H1 (cell line): Measurements from ENCODE around the gene RELA. TPM values are rescaled to one million over a fixed set of nuclear protein-coding genes. Genes with fewer than 3 reads are reported as not detected.
"Not testable (repeated sequence)": the region's sequence is repeated elsewhere in the genome, so short reads cannot be mapped to it uniquely, and the experiment has no call there.

Experiments used
- CTCF ChIA-PET: fragments of 300-600 bp; sonication (Branson Sonifier 250); formaldehyde crosslinking; loops from one replicate; lab custom pipeline; 2021; ENCODE audit not compliant: partially characterized antibody; lab: Charles Lee
- POLR2A ChIA-PET: fragments of 300-600 bp; sonication (Branson Sonifier 250); formaldehyde crosslinking; loops from one replicate; lab custom pipeline; 2021; ENCODE audit warnings: inconsistent platforms; ENCODE audit not compliant: partially characterized antibody; lab: Charles Lee
- DNase-seq, 2 experiments: peaks; one replicate each; pipeline versions ENCODE4 v3.0.0 to v3.0.0-alpha.2; 2010 to 2022; ENCODE audit warnings: low spot score in 2 of 2, low read depth in 1 of 2, mixed read lengths in 1 of 2
- FAIRE-seq: peaks from 2 replicates; lab custom pipeline; 2011; peaks lifted over from hg19 to GRCh38; lab: Jason Lieb, UNC
- H2AFZ ChIP-seq: 2 replicates; pipeline ENCODE4 v1.8.1; 2012; ENCODE audit warnings: low read length, inconsistent platforms
- H2AK5ac ChIP-seq: 2 replicates; pipeline ENCODE4 v1.6.1; 2013; ENCODE audit warnings: low read depth, low read length
- H2BK120ac ChIP-seq: replicated peaks from 2 replicates; pipeline ENCODE3; 2013; ENCODE audit warnings: low read depth, low read length, inconsistent platforms
- H2BK12ac ChIP-seq: 2 replicates; pipeline ENCODE4 v1.6.1; 2013; ENCODE audit warnings: low read depth, low read length
- H2BK15ac ChIP-seq: 2 replicates; pipeline ENCODE4 v1.6.1; 2013; ENCODE audit warnings: low read length
- H2BK20ac ChIP-seq: 2 replicates; pipeline ENCODE4 v1.6.1; 2013; ENCODE audit warnings: low read length
- H2BK5ac ChIP-seq: 2 replicates; pipeline ENCODE4 v1.6.1; 2013; ENCODE audit warnings: low read depth, low read length
- H3K14ac ChIP-seq: 2 replicates; pipeline ENCODE4 v1.6.1; 2013; ENCODE audit warnings: inconsistent platforms; ENCODE audit not compliant: insufficient read length
- H3K18ac ChIP-seq: 2 replicates; pipeline ENCODE4 v1.6.1; 2013; ENCODE audit warnings: low read length; ENCODE audit errors: extremely low read depth
- H3K23ac ChIP-seq: 2 replicates; pipeline ENCODE4 v1.6.1; 2013; ENCODE audit warnings: inconsistent platforms; ENCODE audit not compliant: insufficient read length
- H3K23me2 ChIP-seq: 2 replicates; pipeline ENCODE4 v1.6.1; 2013; ENCODE audit warnings: low read depth, low read length
- H3K27ac ChIP-seq: 2 replicates; pipeline ENCODE4 v1.6.1; 2011; ENCODE audit warnings: low read depth, low read length, inconsistent platforms
- H3K27me3 ChIP-seq, 4 experiments: replicated peaks in 1 of 4; 1 replicate in 1 of 4; 2 replicates in 3 of 4; pipeline versions ENCODE4 v1.6.1 to v1.8.1; 2011 to 2013; ENCODE audit warnings: low read length in 3 of 4, mild to moderate bottlenecking in 3 of 4, inconsistent platforms in 2 of 4, mixed read lengths in 2 of 4, moderate library complexity in 1 of 4; ENCODE audit not compliant: control insufficient read depth in 3 of 4, insufficient read depth in 3 of 4; ENCODE audit errors: extremely low read depth in 1 of 4
- H3K36me3 ChIP-seq, 4 experiments: 2 replicates each; pipeline versions ENCODE4 v1.6.1 to v1.8.1; 2011 to 2013; ENCODE audit warnings: mild to moderate bottlenecking in 4 of 4, low read length in 3 of 4, moderate library complexity in 2 of 4, control low read depth in 1 of 4, inconsistent platforms in 1 of 4; ENCODE audit not compliant: insufficient read depth in 4 of 4, control insufficient read depth in 2 of 4
- H3K4ac ChIP-seq: replicated peaks from 2 replicates; pipeline ENCODE3; 2013; ENCODE audit warnings: low read length, low read depth, mixed read lengths, inconsistent platforms; ENCODE audit not compliant: insufficient read length
- H3K4me1 ChIP-seq, 4 experiments: replicated peaks in 1 of 4; 1 replicate in 1 of 4; 2 replicates in 3 of 4; pipeline versions ENCODE4 v1.6.1 to v1.8.1; 2011 to 2013; ENCODE audit warnings: low read length in 3 of 4, inconsistent platforms in 2 of 4, mixed read lengths in 1 of 4; ENCODE audit not compliant: insufficient read depth in 4 of 4, control insufficient read depth in 3 of 4
- H3K4me2 ChIP-seq, 2 experiments: 2 replicates each; pipeline versions ENCODE4 v1.6.1 to v1.8.1; 2011 to 2013; ENCODE audit warnings: low read depth in 2 of 2, low read length in 2 of 2, control low read depth in 1 of 2, inconsistent platforms in 1 of 2, mild to moderate bottlenecking in 1 of 2; ENCODE audit not compliant: insufficient read depth in 1 of 2
- H3K4me3 ChIP-seq, 4 experiments: fragments of 200-600, 300-600 bp in 1 of 4; sonication (generic), shearing (Covaris generic), sonication (Bioruptor Twin) in 1 of 4; 2 replicates each; pipeline versions ENCODE4 v1.5.1 to v1.8.1; 2011 to 2016; ENCODE audit warnings: low read length in 4 of 4, low read depth in 3 of 4, control low read depth in 2 of 4, inconsistent platforms in 2 of 4, mild to moderate bottlenecking in 2 of 4, mixed read lengths in 1 of 4, moderate library complexity in 1 of 4; ENCODE audit not compliant: insufficient read depth in 2 of 4; ENCODE audit errors: extremely low read depth in 1 of 4
- H3K56ac ChIP-seq: replicated peaks from 2 replicates; pipeline ENCODE3; 2013; ENCODE audit warnings: low read depth, mild to moderate bottlenecking, mixed read lengths, low read length, inconsistent platforms; ENCODE audit not compliant: insufficient read length
- H3K79me1 ChIP-seq: 2 replicates; pipeline ENCODE4 v1.6.1; 2013; ENCODE audit warnings: low read depth, low read length, control low read depth
- H3K79me2 ChIP-seq, 2 experiments: 2 replicates each; pipeline versions ENCODE4 v1.6.1 to v1.8.1; 2012 to 2013; ENCODE audit warnings: low read length in 2 of 2, mild to moderate bottlenecking in 2 of 2, inconsistent platforms in 1 of 2; ENCODE audit not compliant: insufficient read depth in 2 of 2, control insufficient read depth in 1 of 2
- H3K9ac ChIP-seq, 4 experiments: replicated peaks in 1 of 4; 1 replicate in 1 of 4; 2 replicates in 3 of 4; pipeline versions ENCODE4 v1.6.1 to v1.8.1; 2011 to 2013; ENCODE audit warnings: low read depth in 3 of 4, low read length in 3 of 4, control low read depth in 2 of 4, mild to moderate bottlenecking in 2 of 4, moderate library complexity in 2 of 4, inconsistent platforms in 1 of 4; ENCODE audit errors: extremely low read depth in 1 of 4
- H3K9me3 ChIP-seq, 2 experiments: 2 replicates each; pipeline versions ENCODE4 v1.6.1 to v1.8.1; 2012 to 2013; ENCODE audit warnings: mild to moderate bottlenecking in 2 of 2, moderate library complexity in 2 of 2, control low read depth in 1 of 2, inconsistent platforms in 1 of 2, low read depth in 1 of 2, low read length in 1 of 2, mixed read lengths in 1 of 2; ENCODE audit not compliant: insufficient read depth in 2 of 2
- H4K20me1 ChIP-seq, 2 experiments: replicated peaks in 1 of 2; 2 replicates each; pipeline versions ENCODE3 to v1.8.1; 2011 to 2013; ENCODE audit warnings: inconsistent platforms in 2 of 2, low read length in 2 of 2, mild to moderate bottlenecking in 1 of 2; ENCODE audit not compliant: insufficient read depth in 2 of 2, control insufficient read depth in 1 of 2
- H4K5ac ChIP-seq: 2 replicates; pipeline ENCODE4 v1.6.1; 2013; ENCODE audit warnings: low read length, low read depth, mixed read lengths, inconsistent platforms; ENCODE audit not compliant: insufficient read length
- H4K8ac ChIP-seq: 2 replicates; pipeline ENCODE4 v1.8.0; 2013; ENCODE audit warnings: mild to moderate bottlenecking, moderate library complexity, low read length, inconsistent platforms; ENCODE audit not compliant: insufficient read depth; ENCODE audit errors: extremely low read depth
- H4K91ac ChIP-seq: replicated peaks from 2 replicates; pipeline ENCODE3; 2013; ENCODE audit warnings: low read length, mixed read lengths, inconsistent platforms; ENCODE audit not compliant: insufficient read length
- RAD21 ChIP-seq, 2 experiments: IDR thresholded peaks in 1 of 2; conservative IDR thresholded peaks in 1 of 2; 2 replicates each; pipeline ENCODE4 v1.6.1; 2011; ENCODE audit warnings: low read depth in 2 of 2, low read length in 2 of 2, improper control_type of control experiment in 1 of 2, inconsistent platforms in 1 of 2, mild to moderate bottlenecking in 1 of 2, moderate library complexity in 1 of 2
- RFX5 ChIP-seq: IDR thresholded peaks from 2 replicates; pipeline ENCODE4 v1.6.1; 2011; ENCODE audit warnings: low read depth, low read length, improper control_type of control experiment, borderline replicate concordance
- WGBS, 2 experiments: shearing (Covaris generic) in 1 of 2; methylation state at CpG; one replicate each; pipeline versions ENCODE4 v1.1.6 to v1.1.7; 2013 to 2015; ENCODE audit warnings: low lambda C conversion rate in 2 of 2, mixed read lengths in 2 of 2, inconsistent platforms in 1 of 2, low coverage in 1 of 2, missing lambda C conversion rate in 1 of 2; ENCODE audit not compliant: insufficient replicate concordance in 2 of 2, insufficient coverage in 1 of 2, insufficient read length in 1 of 2; ENCODE audit errors: extremely low coverage in 1 of 2, missing lambda C conversion rate in 1 of 2; 5-methylcytosine and 5-hydroxymethylcytosine counted together
- polyA plus RNA-seq, 7 experiments: library from polyadenylated mRNA; depleted of rRNA in 3 of 7; stranded (reverse) in 5 of 7; unstranded in 2 of 7; fragments of >200 nt in 5 of 7; fragments of 200-250 nt in 2 of 7; gene quantifications; 1 replicate in 5 of 7; 2 replicates in 1 of 7; 4 replicates in 1 of 7; pipeline versions ENCODE4 v1.2.1 to v1.2.3, GENCODE V29; 2011 to 2013; ENCODE audit warnings: missing spikeins in 2 of 7, mixed read lengths in 2 of 7
- total RNA-seq: library from RNA; stranded (reverse); fragmentation: NEBNext Ultra II Directional; extraction: Animal tissue kit (Norgen Biotek cat#: 25700); gene quantifications from 2 replicates; pipeline ENCODE4 v1.2.1, GENCODE V29; 2021
- TF ChIP-seq, protein P1 (sequence below), 3 experiments: IDR thresholded peaks; 1 replicate in 2 of 3; 2 replicates in 1 of 3; pipeline versions ENCODE4 v1.5.1 to v1.6.1; 2011; ENCODE audit warnings: low read length in 3 of 3, mild to moderate bottlenecking in 3 of 3, inconsistent platforms in 2 of 3, low read depth in 1 of 3, moderate library complexity in 1 of 3; ENCODE audit not compliant: insufficient read depth in 1 of 3; ENCODE audit errors: control extremely low read depth in 1 of 3

The RELA gene
- total and polyA plus RNA-seq, 2 of the 8 experiments (the other 6 are each of a cell fraction or from before 2014, with no cell fraction given), result 21.9 to 27.5 TPM

DNA sequence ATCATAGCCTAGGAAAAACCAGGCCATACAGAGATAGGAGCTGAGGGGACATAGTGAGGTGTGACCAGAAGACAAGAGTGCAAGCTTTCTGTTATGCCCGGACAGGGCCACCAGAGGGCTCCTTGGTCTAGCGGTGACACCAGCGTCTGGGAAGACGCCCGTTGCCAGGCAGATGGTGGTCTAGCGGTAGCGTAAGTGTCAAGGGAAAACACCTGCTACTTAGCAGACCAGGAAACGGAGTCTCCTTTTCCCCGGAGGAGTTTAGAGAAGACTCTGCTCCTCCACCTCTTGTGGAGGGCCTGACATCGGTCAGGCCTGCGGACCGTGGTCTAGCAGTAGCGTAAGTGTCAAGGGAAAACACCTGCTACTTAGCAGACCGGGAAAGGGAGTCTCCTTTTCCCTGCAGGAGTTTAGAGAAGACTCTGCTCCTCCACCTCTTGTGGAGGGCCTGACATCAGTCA, 43.6 kb upstream of the RELA start:
- H3K23me2 ChIP-seq, H3K4me1 ChIP-seq, H3K79me1 ChIP-seq, H3K4me2 ChIP-seq, H3K14ac ChIP-seq, H3K27me3 ChIP-seq, H3K27ac ChIP-seq, H2BK20ac ChIP-seq, H2AFZ ChIP-seq, H2BK15ac ChIP-seq, FAIRE-seq, H3K23ac ChIP-seq, H4K5ac ChIP-seq, H4K8ac ChIP-seq, H3K4me3 ChIP-seq, H2BK120ac ChIP-seq, H2BK5ac ChIP-seq, H3K18ac ChIP-seq, H3K36me3 ChIP-seq, H3K79me2 ChIP-seq, H2BK12ac ChIP-seq, H3K4ac ChIP-seq, H2AK5ac ChIP-seq, H3K9ac ChIP-seq, H4K20me1 ChIP-seq, H3K9me3 ChIP-seq, H3K56ac ChIP-seq, H4K91ac ChIP-seq: not testable (repeated sequence)
- peak; percentile 68; the same call in 1 of the 2 replicates for TF ChIP-seq RFX5
- TF ChIP-seq RAD21 (IDR thresholded peaks at IDR 0.05 in 1 of 2, conservative IDR thresholded peaks at IDR 0.05 in 1 of 2; ENCODE audit: low read depth in 2 of 2, low read length in 2 of 2), result peak; percentile 39 to 45
- TF ChIP-seq, protein P1, sequence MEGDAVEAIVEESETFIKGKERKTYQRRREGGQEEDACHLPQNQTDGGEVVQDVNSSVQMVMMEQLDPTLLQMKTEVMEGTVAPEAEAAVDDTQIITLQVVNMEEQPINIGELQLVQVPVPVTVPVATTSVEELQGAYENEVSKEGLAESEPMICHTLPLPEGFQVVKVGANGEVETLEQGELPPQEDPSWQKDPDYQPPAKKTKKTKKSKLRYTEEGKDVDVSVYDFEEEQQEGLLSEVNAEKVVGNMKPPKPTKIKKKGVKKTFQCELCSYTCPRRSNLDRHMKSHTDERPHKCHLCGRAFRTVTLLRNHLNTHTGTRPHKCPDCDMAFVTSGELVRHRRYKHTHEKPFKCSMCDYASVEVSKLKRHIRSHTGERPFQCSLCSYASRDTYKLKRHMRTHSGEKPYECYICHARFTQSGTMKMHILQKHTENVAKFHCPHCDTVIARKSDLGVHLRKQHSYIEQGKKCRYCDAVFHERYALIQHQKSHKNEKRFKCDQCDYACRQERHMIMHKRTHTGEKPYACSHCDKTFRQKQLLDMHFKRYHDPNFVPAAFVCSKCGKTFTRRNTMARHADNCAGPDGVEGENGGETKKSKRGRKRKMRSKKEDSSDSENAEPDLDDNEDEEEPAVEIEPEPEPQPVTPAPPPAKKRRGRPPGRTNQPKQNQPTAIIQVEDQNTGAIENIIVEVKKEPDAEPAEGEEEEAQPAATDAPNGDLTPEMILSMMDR (IDR thresholded peaks at IDR 0.05; ENCODE audit: control extremely low read depth in 1 of 3, insufficient read depth in 1 of 3, low read depth in 1 of 3, low read length in 3 of 3), result peak; percentile 21 to 36 (median 31)
- DNase-seq, result peak in 1 of 2 experiments; percentile 84
- 30% methylated on average over 14 of the region's 14 CpGs; no CpG with 5 or more reads in 1 of the 2 experiments for WGBS, 2 experiments
- ChIA-PET POLR2A (interaction anchor here (1.4 to 2.8 kb wide), 3 partner anchors 12 to 209 kb away, joined by 3 to 12 read pairs (median 8); no protein-coding TSS in a partner anchor), CTCF (interaction anchor here (0.6 to 3.9 kb wide), 33 partner anchors 8 to 282 kb away, joined by 3 to 24 read pairs (median 5); partner anchors contain the start of genes AP5B1 and FIBP)
